GM12892 (cell line): Measurements from ENCODE around the gene MATCAP1.

Source experiments
- POLR2A ChIP-seq: IDR thresholded peaks from 2 replicates; pipeline ENCODE4 v1.6.1; 2011; ENCODE audit warnings: low read depth, low read length, control low read depth
- POLR2AphosphoS5 ChIP-seq: IDR thresholded peaks from 2 replicates; pipeline ENCODE4 v1.6.1; 2011; ENCODE audit warnings: low read depth, low read length, control low read depth

GRCh38 chr16:67209565-67209964 lies 25.8 kb upstream of the MATCAP1 start:
- TF ChIP-seq POLR2A: no peak
- no peak for TF ChIP-seq POLR2AphosphoS5
